Duodenal mucosa (tissue), 2 donors: ENCODE results near the gene BHLHE23.

Experiments
- H3K27ac ChIP-seq: one replicate; pipeline ENCODE4 v1.7.0; 2013; ENCODE audit warnings: low read depth, low read length
- H3K27me3 ChIP-seq, 2 donors: one replicate each; pipeline ENCODE4 v1.7.0; 2013; ENCODE audit warnings: low read length in 2 of 2, control low read depth in 1 of 2; ENCODE audit not compliant: insufficient read depth in 2 of 2, control insufficient read depth in 1 of 2
- H3K36me3 ChIP-seq, 2 donors: one replicate each; pipeline ENCODE4 v1.7.0; 2013; ENCODE audit warnings: low read length in 2 of 2, control low read depth in 1 of 2; ENCODE audit not compliant: insufficient read depth in 2 of 2, control insufficient read depth in 1 of 2
- H3K4me1 ChIP-seq, 2 donors: one replicate each; pipeline ENCODE4 v1.7.0; 2013; ENCODE audit warnings: low read length in 2 of 2, control low read depth in 1 of 2; ENCODE audit not compliant: insufficient read depth in 2 of 2, control insufficient read depth in 1 of 2
- H3K4me3 ChIP-seq, 2 donors: one replicate each; pipeline ENCODE4 v1.7.0; 2013; ENCODE audit warnings: low read length in 2 of 2, low read depth in 1 of 2
- H3K9ac ChIP-seq, 2 donors: one replicate each; pipeline ENCODE4 v1.7.0; 2013; ENCODE audit warnings: low read length in 2 of 2, low read depth in 1 of 2
- H3K9me3 ChIP-seq, 2 donors: one replicate each; pipeline ENCODE4 v1.7.0; 2013; ENCODE audit warnings: low read length in 2 of 2, control low read depth in 1 of 2; ENCODE audit not compliant: control insufficient read depth in 1 of 2

Gene BHLHE23

GRCh38 chr20:62967628-62968351, 39.0 kb downstream of the BHLHE23 start:
- no peaks in the 10 kb centered on the region for H3K9me3 ChIP-seq
- no peak overlapping the region for H3K27ac ChIP-seq
- peaks cover 4 to 7% of the 10 kb centered on the region in 2 donors for H3K4me1 ChIP-seq
- H3K9ac ChIP-seq: no peak overlapping the region
- H3K27me3 ChIP-seq: peaks cover 10 to 13% of the 10 kb centered on the region in 2 donors
- no peaks in the 10 kb centered on the region for H3K36me3 ChIP-seq
- H3K4me3 ChIP-seq: no peak overlapping the region

GRCh38 chr20:62967149-62967501, 39.6 kb downstream of the BHLHE23 start:
- H3K9ac ChIP-seq: no peak overlapping the region
- no peaks in the 10 kb centered on the region for H3K9me3 ChIP-seq
- no peak overlapping the region for H3K27ac ChIP-seq
- H3K36me3 ChIP-seq: no peaks in the 10 kb centered on the region
- peaks cover 7% of the 10 kb centered on the region in 2 donors for H3K27me3 ChIP-seq
- H3K4me1 ChIP-seq: peaks cover 0 to under 1% of the 10 kb centered on the region in 2 donors
- H3K4me3 ChIP-seq: no peak overlapping the region

- Histone ChIP-seq H3K9ac (no peak overlapping the region), H3K4me1 (no peaks in the 10 kb centered on the region), H3K9me3 (no peaks in the 10 kb centered on the region), H3K36me3 (no peaks in the 10 kb centered on the region), H3K4me3 (no peak overlapping the region), H3K27me3 (peaks cover 5 to 7% of the 10 kb centered on the region in 2 donors), H3K27ac (no peak overlapping the region)
Observed at GRCh38 chr20:62966212-62967148, 40.3 kb downstream of the BHLHE23 start.

GRCh38 chr20:62965363-62965771, 41.4 kb downstream of the BHLHE23 start:
- no peak overlapping the region for H3K4me3 ChIP-seq
- H3K27ac ChIP-seq: no peak overlapping the region
- no peak overlapping the region for H3K9ac ChIP-seq
- no peaks in the 10 kb centered on the region for H3K9me3 ChIP-seq
- H3K27me3 ChIP-seq: peaks cover 0 to 7% of the 10 kb centered on the region in 2 donors
- H3K36me3 ChIP-seq: no peaks in the 10 kb centered on the region
- H3K4me1 ChIP-seq: no peaks in the 10 kb centered on the region

GRCh38 chr20:62964700-62965099, 42.1 kb downstream of the BHLHE23 start:
- Histone ChIP-seq H3K27me3 (peaks cover 0 to 7% of the 10 kb centered on the region in 2 donors), H3K36me3 (no peaks in the 10 kb centered on the region), H3K9me3 (no peaks in the 10 kb centered on the region), H3K27ac (no peak overlapping the region), H3K4me3 (no peak overlapping the region), H3K4me1 (no peaks in the 10 kb centered on the region), H3K9ac (no peak overlapping the region)

GRCh38 chr20:62963614-62964397, 43.0 kb downstream of the BHLHE23 start:
- Histone ChIP-seq H3K27ac (no peak overlapping the region), H3K9me3 (no peaks in the 10 kb centered on the region), H3K9ac (no peak overlapping the region), H3K27me3 (peaks cover 0 to 3% of the 10 kb centered on the region in 2 donors), H3K4me1 (no peaks in the 10 kb centered on the region), H3K36me3 (no peaks in the 10 kb centered on the region), H3K4me3 (no peak overlapping the region)

GRCh38 chr20:62962891-62963613, 43.7 kb downstream of the BHLHE23 start:
- H3K9me3 ChIP-seq: no peaks in the 10 kb centered on the region

GRCh38 chr20:62962221-62962879, 44.4 kb downstream of the BHLHE23 start:
- no peaks in the 10 kb centered on the region for H3K9me3 ChIP-seq
- no peak overlapping the region for H3K4me3 ChIP-seq
- no peaks in the 10 kb centered on the region for H3K4me1 ChIP-seq
- H3K27ac ChIP-seq: no peak overlapping the region
- peaks cover 0 to 7% of the 10 kb centered on the region in 2 donors for H3K36me3 ChIP-seq
- H3K9ac ChIP-seq: no peak overlapping the region
- no peaks in the 10 kb centered on the region for H3K27me3 ChIP-seq

More at GRCh38 chr20:62962891-62963613, 43.7 kb downstream of the BHLHE23 start:
- peaks cover 0 to under 1% of the 10 kb centered on the region in 2 donors for H3K36me3 ChIP-seq
- H3K27ac ChIP-seq: no peak overlapping the region
- H3K9ac ChIP-seq: no peak overlapping the region
- H3K4me1 ChIP-seq: no peaks in the 10 kb centered on the region
- no peak overlapping the region for H3K4me3 ChIP-seq
- no peaks in the 10 kb centered on the region for H3K27me3 ChIP-seq

GRCh38 chr20:62961799-62962198, 45.0 kb downstream of the BHLHE23 start:
- H3K27ac ChIP-seq: no peak overlapping the region
- no peak overlapping the region for H3K4me3 ChIP-seq
- H3K27me3 ChIP-seq: no peaks in the 10 kb centered on the region
- peaks cover 0 to 10% of the 10 kb centered on the region in 2 donors for H3K36me3 ChIP-seq
- no peaks in the 10 kb centered on the region for H3K4me1 ChIP-seq
- H3K9me3 ChIP-seq: no peaks in the 10 kb centered on the region
- no peak overlapping the region for H3K9ac ChIP-seq
